Measurements from ENCODE around the gene FOXO1. TPM values are rescaled to one million over a fixed set of nuclear protein-coding genes. Genes with fewer than 3 reads are reported as not detected.

Gene FOXO1
- total RNA-seq, 1 donor = 7.6 TPM

- H3K79me2 ChIP-seq (ENCODE audit: insufficient read depth, low read length) = peaks cover 20% of the 10 kb centered on the region
Measured at GRCh38 chr13:40622761-40623160, 43.7 kb downstream of the FOXO1 start.

DNA sequence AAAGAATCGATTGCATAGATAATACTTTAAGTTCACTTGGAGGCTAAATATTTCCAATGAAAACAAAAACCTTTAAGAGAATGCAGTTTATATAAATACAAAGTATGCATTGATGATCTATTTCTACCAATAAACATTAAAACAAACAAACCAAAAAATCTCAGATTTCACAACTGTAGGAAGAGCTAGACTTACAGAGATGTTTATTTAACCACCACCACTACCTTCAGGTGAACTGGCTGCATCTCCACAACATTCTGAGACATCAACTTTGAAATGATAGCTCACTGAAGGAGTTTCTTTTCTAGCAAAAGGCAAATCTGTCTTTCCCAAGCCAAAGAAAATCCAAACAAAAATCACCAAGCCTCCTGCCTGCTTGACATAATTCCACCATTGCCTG is 44.2 kb downstream of the FOXO1 start:
- no peak overlapping the region for H3K4me3 ChIP-seq (ENCODE audit: insufficient read depth, low read length)
- H2AFZ ChIP-seq (ENCODE audit: low read length) = no peak overlapping the region
- no peak overlapping the region for H3K27ac ChIP-seq (ENCODE audit: low read depth, low read length)
- no peaks in the 10 kb centered on the region for H4K20me1 ChIP-seq (ENCODE audit: insufficient read depth, low read length)
- H3K9me3 ChIP-seq (ENCODE audit: low read depth, low read length) = no peaks in the 10 kb centered on the region
- H3K36me3 ChIP-seq (ENCODE audit: insufficient read depth, low read length) = no peaks in the 10 kb centered on the region
- TF ChIP-seq, protein P1, sequence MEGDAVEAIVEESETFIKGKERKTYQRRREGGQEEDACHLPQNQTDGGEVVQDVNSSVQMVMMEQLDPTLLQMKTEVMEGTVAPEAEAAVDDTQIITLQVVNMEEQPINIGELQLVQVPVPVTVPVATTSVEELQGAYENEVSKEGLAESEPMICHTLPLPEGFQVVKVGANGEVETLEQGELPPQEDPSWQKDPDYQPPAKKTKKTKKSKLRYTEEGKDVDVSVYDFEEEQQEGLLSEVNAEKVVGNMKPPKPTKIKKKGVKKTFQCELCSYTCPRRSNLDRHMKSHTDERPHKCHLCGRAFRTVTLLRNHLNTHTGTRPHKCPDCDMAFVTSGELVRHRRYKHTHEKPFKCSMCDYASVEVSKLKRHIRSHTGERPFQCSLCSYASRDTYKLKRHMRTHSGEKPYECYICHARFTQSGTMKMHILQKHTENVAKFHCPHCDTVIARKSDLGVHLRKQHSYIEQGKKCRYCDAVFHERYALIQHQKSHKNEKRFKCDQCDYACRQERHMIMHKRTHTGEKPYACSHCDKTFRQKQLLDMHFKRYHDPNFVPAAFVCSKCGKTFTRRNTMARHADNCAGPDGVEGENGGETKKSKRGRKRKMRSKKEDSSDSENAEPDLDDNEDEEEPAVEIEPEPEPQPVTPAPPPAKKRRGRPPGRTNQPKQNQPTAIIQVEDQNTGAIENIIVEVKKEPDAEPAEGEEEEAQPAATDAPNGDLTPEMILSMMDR (IDR thresholded peaks at IDR 0.05; ENCODE audit: extremely low read depth, low read depth, low read length) = no peak
- no peak for DNase-seq (ENCODE audit: insufficient read length, low spot score, missing footprints)
- no peak overlapping the region for H3K4me2 ChIP-seq (ENCODE audit: insufficient read depth, low read length)
- peaks cover 21% of the 10 kb centered on the region for H3K79me2 ChIP-seq (ENCODE audit: insufficient read depth, low read length)
- no peaks in the 10 kb centered on the region for H3K4me1 ChIP-seq (ENCODE audit: insufficient read depth, low read length)
- no peaks in the 10 kb centered on the region for H3K27me3 ChIP-seq (ENCODE audit: insufficient read depth, low read length)

More at GRCh38 chr13:40622761-40623160, 43.7 kb downstream of the FOXO1 start:
- H3K4me1 ChIP-seq (ENCODE audit: insufficient read depth, low read length) = no peaks in the 10 kb centered on the region
- no peaks in the 10 kb centered on the region for H3K27me3 ChIP-seq (ENCODE audit: insufficient read depth, low read length)
- H4K20me1 ChIP-seq (ENCODE audit: insufficient read depth, low read length) = no peaks in the 10 kb centered on the region
- H3K4me3 ChIP-seq (ENCODE audit: insufficient read depth, low read length) = no peak overlapping the region
- no peak overlapping the region for H2AFZ ChIP-seq (ENCODE audit: low read length)
- H3K9me3 ChIP-seq (ENCODE audit: low read depth, low read length) = no peaks in the 10 kb centered on the region
- no peak overlapping the region for H3K4me2 ChIP-seq (ENCODE audit: insufficient read depth, low read length)
- TF ChIP-seq, protein P1 (IDR thresholded peaks at IDR 0.05; ENCODE audit: extremely low read depth, low read depth, low read length) = no peak
- no peak overlapping the region for H3K27ac ChIP-seq (ENCODE audit: low read depth, low read length)
- H3K36me3 ChIP-seq (ENCODE audit: insufficient read depth, low read length) = no peaks in the 10 kb centered on the region
- DNase-seq (ENCODE audit: insufficient read length, low spot score, missing footprints) = no peak

- H3K4me1 ChIP-seq (ENCODE audit: insufficient read depth, low read length) = no peaks in the 10 kb centered on the region
- H3K27me3 ChIP-seq (ENCODE audit: insufficient read depth, low read length) = no peaks in the 10 kb centered on the region
- no peaks in the 10 kb centered on the region for H4K20me1 ChIP-seq (ENCODE audit: insufficient read depth, low read length)
- H3K9me3 ChIP-seq (ENCODE audit: low read depth, low read length) = no peaks in the 10 kb centered on the region
- H3K4me2 ChIP-seq (ENCODE audit: insufficient read depth, low read length) = no peak overlapping the region
- H3K79me2 ChIP-seq (ENCODE audit: insufficient read depth, low read length) = peaks cover 28% of the 10 kb centered on the region
- no peak overlapping the region for H3K4me3 ChIP-seq (ENCODE audit: insufficient read depth, low read length)
- TF ChIP-seq, protein P1 (IDR thresholded peaks at IDR 0.05; ENCODE audit: extremely low read depth, low read depth, low read length) = no peak
- H3K36me3 ChIP-seq (ENCODE audit: insufficient read depth, low read length) = no peaks in the 10 kb centered on the region
- no peak overlapping the region for H2AFZ ChIP-seq (ENCODE audit: low read length)
- no peak overlapping the region for H3K27ac ChIP-seq (ENCODE audit: low read depth, low read length)
- DNase-seq (ENCODE audit: insufficient read length, low spot score, missing footprints) = no peak
Measured at GRCh38 chr13:40619479-40619814, 47.0 kb downstream of the FOXO1 start.

DNA sequence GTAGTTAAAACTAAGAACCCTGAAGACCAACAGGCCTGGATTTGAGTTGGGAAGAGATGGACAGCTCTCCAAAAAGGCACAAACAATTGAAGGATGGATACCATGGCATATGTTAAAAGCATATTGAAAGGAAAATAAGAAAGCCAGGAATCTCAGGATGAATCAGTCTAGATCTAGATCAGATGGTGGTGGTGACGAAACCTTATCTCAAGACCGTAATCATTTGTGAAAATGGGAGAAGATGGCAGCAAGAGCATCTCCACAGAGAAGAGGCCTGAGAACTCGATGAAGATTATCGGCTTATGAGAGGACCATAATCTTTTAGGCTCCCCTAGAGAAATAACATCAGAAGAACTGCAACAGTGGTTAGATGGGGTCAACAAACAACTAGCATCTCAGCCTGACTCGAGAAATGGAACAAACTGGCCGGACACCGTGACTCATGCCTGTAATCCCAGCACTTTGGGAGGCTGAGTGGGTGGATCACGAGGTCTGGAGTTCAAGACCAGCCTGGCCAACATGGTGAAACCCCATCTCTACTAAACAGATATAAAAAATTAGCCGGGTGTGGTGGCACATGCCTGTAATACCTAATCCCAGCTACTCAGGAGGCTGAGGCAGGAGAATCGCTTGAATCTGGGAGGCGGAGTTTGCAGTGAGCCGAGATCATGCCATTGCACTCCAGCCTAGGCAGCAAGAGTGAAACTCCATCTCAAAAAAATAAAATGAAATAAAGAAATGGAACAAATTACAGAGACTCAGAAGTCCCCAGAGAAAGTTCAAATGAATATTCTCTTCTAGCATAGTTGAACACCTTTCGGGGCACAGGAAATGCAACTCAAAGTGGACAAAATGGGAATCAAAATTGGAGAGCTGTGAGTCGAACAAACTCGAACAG is 47.6 kb downstream of the FOXO1 start:
- Histone ChIP-seq H3K9me3 (ENCODE audit: low read depth, low read length) (no peaks in the 10 kb centered on the region), H3K36me3 (ENCODE audit: insufficient read depth, low read length) (no peaks in the 10 kb centered on the region), H3K27ac (ENCODE audit: low read depth, low read length) (no peak overlapping the region), H3K4me2 (ENCODE audit: insufficient read depth, low read length) (no peak overlapping the region), H4K20me1 (ENCODE audit: insufficient read depth, low read length) (no peaks in the 10 kb centered on the region), H3K27me3 (ENCODE audit: insufficient read depth, low read length) (no peaks in the 10 kb centered on the region), H3K4me3 (ENCODE audit: insufficient read depth, low read length) (no peak overlapping the region), H3K79me2 (ENCODE audit: insufficient read depth, low read length) (peaks cover 28% of the 10 kb centered on the region), H3K4me1 (ENCODE audit: insufficient read depth, low read length) (no peaks in the 10 kb centered on the region), H2AFZ (ENCODE audit: low read length) (no peak overlapping the region)
- no peak for DNase-seq (ENCODE audit: insufficient read length, low spot score, missing footprints)
- TF ChIP-seq, protein P1 (IDR thresholded peaks at IDR 0.05; ENCODE audit: extremely low read depth, low read depth, low read length) = no peak
